BLaER1 (cell line): ENCODE data around the gene GNG13.
"Not testable (repeated sequence)": the region's sequence is repeated elsewhere in the genome, so short reads cannot be mapped to it uniquely, and the experiment has no call there.

Experiments
- H3K27ac ChIP-seq: shearing (Covaris generic); formaldehyde crosslinking; 2 replicates; pipeline ENCODE4 v1.8.1; 2022
- H3K27me3 ChIP-seq: shearing (Covaris generic); formaldehyde crosslinking; 2 replicates; pipeline ENCODE4 v1.8.1; 2022
- H3K36me3 ChIP-seq: shearing (Covaris generic); formaldehyde crosslinking; 2 replicates; pipeline ENCODE4 v1.8.1; 2022
- H3K4me1 ChIP-seq: shearing (Covaris generic); formaldehyde crosslinking; 2 replicates; pipeline ENCODE4 v1.8.1; 2022
- H3K4me2 ChIP-seq: shearing (Covaris generic); formaldehyde crosslinking; 2 replicates; pipeline ENCODE4 v1.8.1; 2022
- H3K4me3 ChIP-seq: shearing (Covaris generic); formaldehyde crosslinking; 2 replicates; pipeline ENCODE4 v1.8.1; 2022
- H3K9ac ChIP-seq: shearing (Covaris generic); formaldehyde crosslinking; 2 replicates; pipeline ENCODE4 v1.8.1; 2022
- H3K9me3 ChIP-seq: shearing (Covaris generic); formaldehyde crosslinking; 2 replicates; pipeline ENCODE4 v1.8.1; 2022
- H4K20me1 ChIP-seq: shearing (Covaris generic); formaldehyde crosslinking; 2 replicates; pipeline ENCODE4 v1.8.1; 2022
- Cebpa-rat ChIP-seq: shearing (Covaris generic); IDR thresholded peaks from 2 replicates; pipeline ENCODE4 v1.8.1; 2022

Gene GNG13

GRCh38 chr16:842061-842476 lies 41.5 kb upstream of the GNG13 start:
- Histone ChIP-seq H3K9me3 (peaks cover 17% of the 10 kb centered on the region), H3K27ac (peak overlapping the region; percentile 58), H3K4me3 (no peak overlapping the region), H4K20me1 (no peaks in the 10 kb centered on the region), H3K9ac (peak overlapping the region; percentile 58; the same call in 1 of the 2 replicates), H3K27me3 (peaks cover 15% of the 10 kb centered on the region; the same call in 1 of the 2 replicates), H3K36me3 (no peaks in the 10 kb centered on the region), H3K4me1 (peaks cover 67% of the 10 kb centered on the region), H3K4me2 (peak overlapping the region; percentile 72)
- TF ChIP-seq Cebpa-rat, result no peak

- Histone ChIP-seq H3K27me3 (peaks cover 15% of the 10 kb centered on the region; the same call in 1 of the 2 replicates), H3K27ac (peak overlapping the region; percentile 58), H3K4me1 (peaks cover 67% of the 10 kb centered on the region), H3K4me3 (no peak overlapping the region), H3K4me2 (peak overlapping the region; percentile 72), H4K20me1 (no peaks in the 10 kb centered on the region), H3K9ac (no peak overlapping the region), H3K9me3 (peaks cover 20% of the 10 kb centered on the region), H3K36me3 (no peaks in the 10 kb centered on the region)
- no peak for TF ChIP-seq Cebpa-rat
Measured at GRCh38 chr16:841455-842060, 41.0 kb upstream of the GNG13 start.

GRCh38 chr16:840561-841454 lies 40.3 kb upstream of the GNG13 start:
- H3K36me3 ChIP-seq, result no peaks in the 10 kb centered on the region
- peaks cover 15% of the 10 kb centered on the region; the same call in 1 of the 2 replicates for H3K27me3 ChIP-seq
- H3K27ac ChIP-seq, result peak overlapping the region; percentile 56
- H4K20me1 ChIP-seq, result no peaks in the 10 kb centered on the region
- no peak overlapping the region for H3K4me3 ChIP-seq
- no peak for TF ChIP-seq Cebpa-rat
- 0 out of 2 replicates have a peak overlapping the region, but pooled peaks have one; percentile 45 for H3K9ac ChIP-seq
- peak overlapping the region; percentile 72 for H3K4me2 ChIP-seq
- H3K4me1 ChIP-seq, result peaks cover 63% of the 10 kb centered on the region
- peaks cover 25% of the 10 kb centered on the region for H3K9me3 ChIP-seq

- Histone ChIP-seq H3K9ac (0 out of 2 replicates have a peak overlapping the region, but pooled peaks have one; percentile 45), H3K36me3 (no peaks in the 10 kb centered on the region), H3K27me3 (peaks cover 6% of the 10 kb centered on the region; the same call in 1 of the 2 replicates), H3K4me3 (no peak overlapping the region), H3K4me2 (peak overlapping the region; percentile 72), H4K20me1 (no peaks in the 10 kb centered on the region), H3K27ac (peak overlapping the region; percentile 56), H3K4me1 (peaks cover 55% of the 10 kb centered on the region), H3K9me3 (peaks cover 34% of the 10 kb centered on the region)
- TF ChIP-seq Cebpa-rat, result no peak
Measured at GRCh38 chr16:839643-840408, 39.3 kb upstream of the GNG13 start.

- no peaks in the 10 kb centered on the region for H4K20me1 ChIP-seq
- H3K27me3 ChIP-seq, result no peaks in the 10 kb centered on the region
- H3K4me2 ChIP-seq, result no peak overlapping the region
- H3K36me3 ChIP-seq, result no peaks in the 10 kb centered on the region
- H3K9ac ChIP-seq, result no peak overlapping the region
- H3K27ac ChIP-seq, result no peak overlapping the region; the same call in 1 of the 2 replicates
- peaks cover 34% of the 10 kb centered on the region for H3K9me3 ChIP-seq
- no peak for TF ChIP-seq Cebpa-rat
- H3K4me3 ChIP-seq, result no peak overlapping the region
- H3K4me1 ChIP-seq, result peaks cover 53% of the 10 kb centered on the region
Measured at GRCh38 chr16:838741-839140, 38.2 kb upstream of the GNG13 start.

GRCh38 chr16:836822-837221 lies 36.3 kb upstream of the GNG13 start:
- H3K36me3 ChIP-seq, H3K27me3 ChIP-seq, H3K9ac ChIP-seq, H3K27ac ChIP-seq, H3K4me2 ChIP-seq, H3K4me3 ChIP-seq, H4K20me1 ChIP-seq: not testable (repeated sequence)
- Histone ChIP-seq H3K4me1 (peaks cover 45% of the 10 kb centered on the region), H3K9me3 (peaks cover 34% of the 10 kb centered on the region)

GRCh38 chr16:836221-836620 lies 35.7 kb upstream of the GNG13 start:
- no peaks in the 10 kb centered on the region for H4K20me1 ChIP-seq
- H3K9me3 ChIP-seq, result peaks cover 34% of the 10 kb centered on the region
- no peaks in the 10 kb centered on the region for H3K36me3 ChIP-seq
- no peaks in the 10 kb centered on the region for H3K27me3 ChIP-seq
- no peak overlapping the region for H3K4me3 ChIP-seq
- TF ChIP-seq Cebpa-rat, result no peak
- no peak overlapping the region for H3K27ac ChIP-seq
- no peak overlapping the region for H3K4me2 ChIP-seq
- no peak overlapping the region for H3K9ac ChIP-seq
- H3K4me1 ChIP-seq, result peaks cover 45% of the 10 kb centered on the region

- Histone ChIP-seq H3K9ac (no peak overlapping the region), H3K4me1 (peaks cover 45% of the 10 kb centered on the region), H3K27me3 (no peaks in the 10 kb centered on the region), H3K4me2 (no peak overlapping the region), H3K9me3 (peaks cover 34% of the 10 kb centered on the region), H3K27ac (no peak overlapping the region), H3K36me3 (no peaks in the 10 kb centered on the region), H3K4me3 (no peak overlapping the region), H4K20me1 (no peaks in the 10 kb centered on the region)
- TF ChIP-seq Cebpa-rat, result no peak
Measured at GRCh38 chr16:835373-835772, 34.8 kb upstream of the GNG13 start.

GRCh38 chr16:833411-833810 lies 32.9 kb upstream of the GNG13 start:
- no peak overlapping the region for H3K4me2 ChIP-seq
- no peak overlapping the region for H3K9ac ChIP-seq
- TF ChIP-seq Cebpa-rat, result no peak
- peaks cover 34% of the 10 kb centered on the region for H3K9me3 ChIP-seq
- H3K27ac ChIP-seq, result peak overlapping the region; percentile 13; the same call in 1 of the 2 replicates
- no peaks in the 10 kb centered on the region for H3K36me3 ChIP-seq
- no peaks in the 10 kb centered on the region for H4K20me1 ChIP-seq
- peaks cover 48% of the 10 kb centered on the region for H3K4me1 ChIP-seq
- H3K27me3 ChIP-seq, result no peaks in the 10 kb centered on the region
- H3K4me3 ChIP-seq, result no peak overlapping the region
